Measurements from ENCODE around the gene TRAF3IP3.

- no peak for TF ChIP-seq CTCF (IDR thresholded peaks at IDR 0.05)
- TF ChIP-seq POLR2A (IDR thresholded peaks at IDR 0.05), result no peak
Measured at GRCh38 chr1:209817691-209818090, 61.8 kb downstream of the TRAF3IP3 start.

All from body of pancreas (tissue), 4 donors.